Parathyroid adenoma (tissue), 2 donors: ENCODE results near the gene CMTM1.
"Not testable (repeated sequence)": the region's sequence is repeated elsewhere in the genome, so short reads cannot be mapped to it uniquely, and the experiment has no call there.

Experiments
- H2AFZ ChIP-seq: fragments of 300-600 bp; sonication (generic); one replicate; pipeline ENCODE4 v1.7.0; 2017; ENCODE audit warnings: antibody characterized with exemption, mild to moderate bottlenecking
- H3K27ac ChIP-seq: fragments of 300-600 bp; sonication (generic); one replicate; pipeline ENCODE4 v1.7.0; 2017
- H3K27me3 ChIP-seq: fragments of 300-600 bp; sonication (generic); one replicate; pipeline ENCODE4 v1.7.0; 2017; ENCODE audit warnings: low read length; ENCODE audit not compliant: control insufficient read depth, insufficient read depth
- H3K36me3 ChIP-seq: fragments of 300-600 bp; sonication (generic); one replicate; pipeline ENCODE4 v1.7.0; 2017; ENCODE audit warnings: low read length; ENCODE audit not compliant: control insufficient read depth, insufficient read depth
- H3K4me1 ChIP-seq: fragments of 300-600 bp; sonication (generic); one replicate; pipeline ENCODE4 v1.7.0; 2017; ENCODE audit warnings: control low read depth
- H3K4me2 ChIP-seq: fragments of 300-600 bp; sonication (generic); one replicate; pipeline ENCODE4 v1.7.0; 2017; ENCODE audit warnings: low read length
- H3K4me3 ChIP-seq: fragments of 300-600 bp; sonication (generic); one replicate; pipeline ENCODE4 v1.7.0; 2017; ENCODE audit warnings: low read depth, low read length
- H3K79me2 ChIP-seq: fragments of 300-600 bp; sonication (generic); one replicate; pipeline ENCODE4 v1.7.0; 2017; ENCODE audit warnings: control low read depth
- H3K9ac ChIP-seq: fragments of 300-600 bp; sonication (generic); one replicate; pipeline ENCODE4 v1.7.0; 2017; ENCODE audit warnings: mild to moderate bottlenecking
- H3K9me3 ChIP-seq: fragments of 300-600 bp; sonication (generic); one replicate; pipeline ENCODE4 v1.7.0; 2017; ENCODE audit warnings: low read length; ENCODE audit not compliant: control insufficient read depth
- CTCF ChIP-seq: fragments of 300-600 bp; sonication (generic); IDR thresholded peaks from one replicate; pipeline ENCODE4 v1.7.0; 2017; ENCODE audit warnings: antibody characterized with exemption, mild to moderate bottlenecking
- donor health status: primary hyperparathyroidism.

Gene CMTM1

GRCh38 chr16:66563574-66564334, 2.5 kb upstream of the CMTM1 start:
- H3K9me3 ChIP-seq, result no peaks in the 10 kb centered on the region
- H2AFZ ChIP-seq, result no peak overlapping the region
- no peak overlapping the region for H3K27ac ChIP-seq
- no peaks in the 10 kb centered on the region for H3K27me3 ChIP-seq
- H3K36me3 ChIP-seq, result no peaks in the 10 kb centered on the region
- H3K4me1 ChIP-seq, result no peaks in the 10 kb centered on the region
- no peak overlapping the region for H3K9ac ChIP-seq
- H3K4me2 ChIP-seq, result no peak overlapping the region
- no peak overlapping the region for H3K4me3 ChIP-seq
- no peaks in the 10 kb centered on the region for H3K79me2 ChIP-seq
- TF ChIP-seq CTCF, result no peak

DNA sequence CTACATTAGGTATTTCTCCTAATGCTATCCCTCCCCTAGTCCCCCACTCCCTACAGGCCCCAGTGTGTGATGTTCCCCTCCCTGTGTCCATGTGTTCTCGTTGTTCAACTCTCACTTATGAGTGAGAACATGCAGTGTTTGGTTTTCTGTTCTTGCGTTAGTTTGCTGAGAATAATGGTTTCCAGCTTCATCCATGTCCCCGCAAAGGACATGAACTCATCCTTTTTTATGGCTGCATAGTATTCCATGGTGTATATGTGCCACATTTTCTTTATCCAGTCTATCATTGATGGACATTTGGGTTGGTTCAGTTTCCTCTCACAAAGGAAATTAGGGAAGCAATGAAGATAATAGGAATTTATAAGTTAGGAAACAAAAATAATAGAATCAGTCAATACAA, 1.0 kb downstream of the CMTM1 start:
- H3K79me2 ChIP-seq, H3K36me3 ChIP-seq, H3K27me3 ChIP-seq, H3K27ac ChIP-seq, H3K4me1 ChIP-seq, H3K9me3 ChIP-seq, H3K4me2 ChIP-seq, H2AFZ ChIP-seq, H3K4me3 ChIP-seq, H3K9ac ChIP-seq: not testable (repeated sequence)

DNA sequence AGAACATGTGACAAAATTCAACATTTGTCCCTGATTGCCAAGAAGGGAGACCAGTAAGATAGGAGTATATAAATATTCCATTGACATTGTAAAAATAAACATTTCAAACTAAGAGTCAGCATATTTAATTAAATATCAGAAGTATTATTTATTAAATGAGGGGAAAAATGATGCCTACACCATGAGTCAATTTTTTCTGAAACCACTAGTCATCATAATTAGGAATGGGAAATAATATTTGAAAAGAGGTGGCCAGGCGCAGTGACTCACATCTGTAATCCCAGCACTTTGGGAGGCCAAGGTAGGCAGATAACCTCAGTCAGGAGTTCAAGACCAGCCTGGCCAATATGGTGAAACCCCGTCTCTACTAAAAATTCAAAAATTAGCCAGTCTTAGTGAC, 2.1 kb downstream of the CMTM1 start:
- H2AFZ ChIP-seq, result no peak overlapping the region
- H3K4me3 ChIP-seq, result no peak overlapping the region
- no peak for TF ChIP-seq CTCF
- no peaks in the 10 kb centered on the region for H3K79me2 ChIP-seq
- H3K36me3 ChIP-seq, result no peaks in the 10 kb centered on the region
- H3K4me1 ChIP-seq, result no peaks in the 10 kb centered on the region
- H3K9ac ChIP-seq, result no peak overlapping the region
- no peak overlapping the region for H3K4me2 ChIP-seq
- H3K27ac ChIP-seq, result no peak overlapping the region
- no peaks in the 10 kb centered on the region for H3K9me3 ChIP-seq
- no peaks in the 10 kb centered on the region for H3K27me3 ChIP-seq

GRCh38 chr16:66569131-66569530, 2.9 kb downstream of the CMTM1 start:
- TF ChIP-seq CTCF, result no peak
- Histone ChIP-seq H3K36me3 (no peaks in the 10 kb centered on the region), H3K4me3 (no peak overlapping the region)

DNA sequence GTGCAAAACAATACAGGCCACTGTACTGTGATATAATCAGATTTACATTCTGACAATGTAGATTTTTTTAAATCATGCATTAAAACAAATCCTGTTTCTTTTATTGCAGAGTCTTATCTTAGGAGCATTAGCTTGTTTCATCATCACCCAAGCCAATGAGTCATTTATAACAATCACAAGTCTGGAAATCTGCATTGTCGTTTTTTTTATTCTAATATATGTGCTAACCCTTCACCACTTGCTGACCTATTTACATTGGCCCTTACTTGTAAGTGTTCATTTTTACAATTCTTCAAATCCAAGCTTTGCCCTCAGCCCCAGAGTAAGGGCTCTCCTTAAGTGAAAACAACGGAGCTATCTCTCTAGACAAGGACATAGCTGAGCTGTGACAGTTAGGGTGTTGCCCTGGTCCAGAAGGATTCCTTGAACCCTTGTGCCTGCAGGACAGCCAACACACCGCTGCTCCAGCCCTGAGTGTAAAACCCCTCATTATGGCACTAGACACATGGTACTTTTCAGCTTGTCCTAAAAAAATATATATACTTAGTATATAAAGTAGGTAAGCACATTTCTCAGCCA, 3.7 kb downstream of the CMTM1 start:
- Histone ChIP-seq H3K9me3 (no peaks in the 10 kb centered on the region), H2AFZ (no peak overlapping the region), H3K79me2 (no peaks in the 10 kb centered on the region), H3K4me3 (no peak overlapping the region), H3K4me1 (no peaks in the 10 kb centered on the region), H3K4me2 (no peak overlapping the region), H3K9ac (no peak overlapping the region), H3K27me3 (no peaks in the 10 kb centered on the region), H3K27ac (no peak overlapping the region), H3K36me3 (no peaks in the 10 kb centered on the region)
- TF ChIP-seq CTCF, result no peak

More at GRCh38 chr16:66569131-66569530, 2.9 kb downstream of the CMTM1 start:
- Histone ChIP-seq H3K79me2 (no peaks in the 10 kb centered on the region), H3K9me3 (no peaks in the 10 kb centered on the region), H2AFZ (no peak overlapping the region), H3K9ac (no peak overlapping the region), H3K4me1 (no peaks in the 10 kb centered on the region), H3K27me3 (no peaks in the 10 kb centered on the region), H3K4me2 (no peak overlapping the region), H3K27ac (no peak overlapping the region)
